GM19467 (cell line): ENCODE data around the gene FLNB.
A peak's percentile ranks its signal among the peaks of the same experiment; 100 is the strongest.

Experiments used
- ATAC-seq: cut with Tn5 transposase; IDR thresholded peaks from one replicate; pipeline ENCODE4 v1.9.1; 2021; ENCODE audit warnings: mild to moderate bottlenecking, moderate library complexity; ENCODE audit not compliant: unreplicated experiment

The FLNB gene, protein sequence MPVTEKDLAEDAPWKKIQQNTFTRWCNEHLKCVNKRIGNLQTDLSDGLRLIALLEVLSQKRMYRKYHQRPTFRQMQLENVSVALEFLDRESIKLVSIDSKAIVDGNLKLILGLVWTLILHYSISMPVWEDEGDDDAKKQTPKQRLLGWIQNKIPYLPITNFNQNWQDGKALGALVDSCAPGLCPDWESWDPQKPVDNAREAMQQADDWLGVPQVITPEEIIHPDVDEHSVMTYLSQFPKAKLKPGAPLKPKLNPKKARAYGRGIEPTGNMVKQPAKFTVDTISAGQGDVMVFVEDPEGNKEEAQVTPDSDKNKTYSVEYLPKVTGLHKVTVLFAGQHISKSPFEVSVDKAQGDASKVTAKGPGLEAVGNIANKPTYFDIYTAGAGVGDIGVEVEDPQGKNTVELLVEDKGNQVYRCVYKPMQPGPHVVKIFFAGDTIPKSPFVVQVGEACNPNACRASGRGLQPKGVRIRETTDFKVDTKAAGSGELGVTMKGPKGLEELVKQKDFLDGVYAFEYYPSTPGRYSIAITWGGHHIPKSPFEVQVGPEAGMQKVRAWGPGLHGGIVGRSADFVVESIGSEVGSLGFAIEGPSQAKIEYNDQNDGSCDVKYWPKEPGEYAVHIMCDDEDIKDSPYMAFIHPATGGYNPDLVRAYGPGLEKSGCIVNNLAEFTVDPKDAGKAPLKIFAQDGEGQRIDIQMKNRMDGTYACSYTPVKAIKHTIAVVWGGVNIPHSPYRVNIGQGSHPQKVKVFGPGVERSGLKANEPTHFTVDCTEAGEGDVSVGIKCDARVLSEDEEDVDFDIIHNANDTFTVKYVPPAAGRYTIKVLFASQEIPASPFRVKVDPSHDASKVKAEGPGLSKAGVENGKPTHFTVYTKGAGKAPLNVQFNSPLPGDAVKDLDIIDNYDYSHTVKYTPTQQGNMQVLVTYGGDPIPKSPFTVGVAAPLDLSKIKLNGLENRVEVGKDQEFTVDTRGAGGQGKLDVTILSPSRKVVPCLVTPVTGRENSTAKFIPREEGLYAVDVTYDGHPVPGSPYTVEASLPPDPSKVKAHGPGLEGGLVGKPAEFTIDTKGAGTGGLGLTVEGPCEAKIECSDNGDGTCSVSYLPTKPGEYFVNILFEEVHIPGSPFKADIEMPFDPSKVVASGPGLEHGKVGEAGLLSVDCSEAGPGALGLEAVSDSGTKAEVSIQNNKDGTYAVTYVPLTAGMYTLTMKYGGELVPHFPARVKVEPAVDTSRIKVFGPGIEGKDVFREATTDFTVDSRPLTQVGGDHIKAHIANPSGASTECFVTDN (N-terminal part only)

GRCh38 chr3:58008141-58009025 lies at the start of gene FLNB:
Gene FLNB (plus strand): TSS chr3:58008422. CDS start chr3:58008565, 143 bp downstream.
- ATAC-seq, result peak; percentile 66

DNA sequence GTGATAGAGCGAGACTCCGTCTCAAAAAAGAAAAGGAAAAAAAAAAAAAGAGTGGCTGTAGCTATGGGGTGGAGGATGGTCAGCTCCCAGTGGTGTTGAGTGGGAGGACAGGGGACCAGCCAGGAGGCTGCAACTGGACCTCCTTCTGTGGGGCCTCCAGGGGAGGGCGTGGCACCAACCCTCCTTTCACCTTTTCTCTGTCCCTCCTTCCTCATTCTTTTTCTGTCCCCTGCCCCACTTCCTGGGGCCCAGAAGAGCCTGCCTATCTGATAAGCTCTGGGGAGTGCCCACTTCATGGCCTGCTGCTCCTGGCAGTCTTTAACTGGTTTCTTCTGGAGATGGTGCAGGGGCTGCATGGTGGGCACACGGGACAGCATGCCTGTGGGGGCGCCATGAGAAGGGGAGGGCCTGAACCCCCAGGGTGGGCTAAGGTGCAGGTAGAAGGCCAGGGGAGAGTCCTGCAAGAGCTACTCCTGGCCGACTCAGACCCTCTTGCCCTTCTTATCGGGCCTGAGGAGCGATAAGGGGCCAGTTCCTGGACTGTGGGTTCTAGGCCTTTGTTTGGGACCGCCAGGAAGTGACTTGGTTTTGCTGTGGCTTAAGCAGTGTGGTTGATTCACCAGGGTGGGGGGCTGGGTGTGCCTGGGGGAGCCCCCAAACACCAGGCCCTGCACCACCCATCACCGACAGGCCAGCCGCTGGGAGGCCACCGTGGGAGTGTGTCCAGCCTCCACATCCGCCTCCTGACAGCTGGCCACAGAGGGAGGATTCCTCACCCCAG lies 49.4 kb upstream of the FLNB start:
- ATAC-seq, result no peak

DNA sequence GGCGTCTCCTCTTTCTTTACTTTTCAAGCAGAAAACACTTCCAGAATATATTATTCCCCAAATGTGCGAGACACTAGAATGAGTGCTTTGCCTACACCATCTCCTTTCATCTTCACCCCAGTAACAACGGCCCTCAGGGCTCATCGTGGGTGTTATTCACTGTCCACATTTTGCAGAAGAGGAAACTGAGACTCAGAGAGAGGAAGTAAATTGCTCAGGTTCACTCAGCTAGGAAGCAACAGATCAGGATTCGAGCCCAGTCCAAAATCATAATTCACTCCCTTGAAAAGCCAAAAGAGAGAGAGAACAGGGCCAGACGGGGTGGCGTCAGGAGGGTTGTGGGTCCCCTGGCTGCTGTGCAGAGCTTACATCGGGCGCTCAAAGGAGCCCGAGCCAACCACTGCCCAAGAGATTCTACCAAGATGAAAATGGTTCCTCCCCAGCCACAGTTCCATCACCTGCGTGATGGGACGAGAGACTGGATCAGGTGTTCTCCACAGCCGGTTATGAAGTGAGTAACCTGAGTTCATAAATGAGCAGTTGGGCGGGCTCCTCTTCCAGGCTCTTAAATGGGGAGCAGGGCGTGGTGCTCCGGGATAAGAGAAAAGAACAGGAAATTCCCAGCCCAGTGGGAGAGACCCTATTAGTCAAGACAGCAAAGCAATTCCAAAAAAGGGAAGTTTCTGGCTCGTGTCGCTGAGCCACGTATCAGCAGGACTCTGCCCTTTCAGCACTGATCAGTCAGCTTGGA lies 48.6 kb upstream of the FLNB start:
- no peak for ATAC-seq

GRCh38 chr3:57960174-57960505 lies 48.1 kb upstream of the FLNB start:
- no peak for ATAC-seq

DNA sequence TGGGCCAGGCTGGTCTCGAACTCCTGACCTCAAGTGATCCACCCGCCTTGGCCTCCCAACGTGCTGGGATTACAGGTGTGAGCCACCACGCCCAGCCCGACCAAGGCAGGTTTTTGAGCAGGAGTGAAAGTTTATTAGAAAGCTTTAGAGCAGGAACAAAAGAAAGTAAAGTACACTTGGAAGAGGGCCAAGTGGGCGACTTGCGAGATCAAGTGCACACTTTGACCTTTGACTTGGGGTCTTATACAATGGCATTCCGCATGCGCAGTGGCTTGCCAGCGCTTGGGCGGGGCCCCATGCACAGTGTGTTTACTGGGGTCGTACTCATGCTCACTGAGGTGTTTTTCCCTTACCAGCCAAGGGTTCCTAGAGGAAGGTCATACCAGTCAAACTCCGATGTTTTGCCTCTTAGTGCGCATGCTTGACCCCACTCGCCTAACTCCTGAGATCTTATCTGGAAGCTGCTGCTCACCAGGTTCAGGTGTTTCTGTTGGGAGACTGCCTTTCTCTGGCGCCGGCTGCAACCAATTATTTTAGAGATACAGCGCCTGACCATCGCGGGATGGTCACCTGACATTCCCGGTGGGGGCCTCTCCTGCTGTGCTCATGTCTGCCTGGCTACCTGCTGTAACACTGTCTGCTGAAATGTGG lies 46.9 kb upstream of the FLNB start:
- ATAC-seq, result no peak

DNA sequence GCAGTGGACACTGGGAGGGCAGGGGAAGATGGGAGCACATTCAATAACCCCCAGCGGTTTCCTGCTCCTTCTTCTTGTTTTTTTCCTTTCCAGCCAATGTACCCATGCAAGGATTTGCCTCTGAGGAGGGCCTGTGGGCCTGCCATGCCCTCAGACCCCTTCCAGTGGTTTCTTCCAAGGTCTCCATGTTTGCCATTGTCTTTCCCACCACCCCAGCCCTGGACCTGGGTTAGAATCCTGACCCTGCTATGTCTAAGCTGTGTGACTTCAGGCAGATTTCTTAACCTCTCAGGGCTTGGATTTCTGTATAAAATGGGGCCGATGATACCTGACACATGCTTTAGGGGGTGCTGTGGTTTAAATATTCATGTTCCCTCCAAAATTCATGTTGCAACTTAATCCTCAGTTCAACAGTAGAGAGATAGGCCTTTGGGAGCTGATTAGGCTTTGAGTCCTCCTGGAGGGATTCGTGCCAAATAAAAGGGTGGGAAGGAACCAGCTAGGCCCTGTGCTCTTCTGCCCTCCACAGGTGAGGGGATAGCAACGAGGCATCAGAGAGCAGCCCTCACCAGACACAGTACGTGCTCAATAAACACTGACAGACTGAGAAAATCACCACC lies 46.3 kb upstream of the FLNB start:
- ATAC-seq, result no peak

DNA sequence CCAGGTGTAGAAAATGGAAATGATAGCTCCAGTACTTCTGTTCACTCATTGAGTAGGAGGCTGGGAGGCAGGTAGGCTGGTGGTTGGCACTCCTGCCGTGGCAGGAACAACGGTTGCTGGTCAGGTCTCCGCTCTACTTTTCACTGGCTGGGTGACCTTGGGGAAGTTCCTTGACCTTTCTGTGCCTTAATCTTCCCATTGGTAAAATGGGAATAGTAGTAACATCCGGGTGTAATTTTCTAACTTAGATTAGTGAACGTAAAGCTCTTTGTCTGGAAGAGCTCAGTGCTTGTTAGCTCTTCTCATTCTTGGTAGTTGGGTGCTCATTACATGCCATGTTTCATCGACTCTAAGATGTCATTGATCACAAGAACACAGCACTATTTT lies 45.8 kb upstream of the FLNB start:
- ATAC-seq, result no peak

GRCh38 chr3:57963811-57964346 lies 44.3 kb upstream of the FLNB start:
- no peak for ATAC-seq

- ATAC-seq, result no peak
Observed at GRCh38 chr3:57966829-57967228, 41.4 kb upstream of the FLNB start.

DNA sequence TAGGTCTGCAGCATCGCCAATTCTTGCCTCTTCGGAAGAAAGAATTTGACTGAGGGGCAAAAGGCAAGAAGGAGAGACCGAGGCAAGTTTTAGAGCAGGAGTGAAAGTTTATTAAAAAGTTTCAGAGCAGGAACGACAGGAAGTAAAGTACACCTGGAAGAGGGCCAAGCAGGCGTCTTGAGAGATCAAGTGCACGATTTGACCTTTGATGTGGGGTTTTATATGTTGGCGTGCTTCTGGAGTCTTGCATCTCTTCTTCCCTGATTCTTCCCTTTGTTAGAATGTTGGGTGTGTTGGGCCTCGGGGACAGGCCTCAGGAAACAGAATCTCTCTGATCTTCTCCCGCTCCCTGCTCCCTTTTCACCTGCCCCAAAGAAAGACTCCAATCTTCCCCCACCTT lies 40.6 kb upstream of the FLNB start:
- no peak for ATAC-seq

DNA sequence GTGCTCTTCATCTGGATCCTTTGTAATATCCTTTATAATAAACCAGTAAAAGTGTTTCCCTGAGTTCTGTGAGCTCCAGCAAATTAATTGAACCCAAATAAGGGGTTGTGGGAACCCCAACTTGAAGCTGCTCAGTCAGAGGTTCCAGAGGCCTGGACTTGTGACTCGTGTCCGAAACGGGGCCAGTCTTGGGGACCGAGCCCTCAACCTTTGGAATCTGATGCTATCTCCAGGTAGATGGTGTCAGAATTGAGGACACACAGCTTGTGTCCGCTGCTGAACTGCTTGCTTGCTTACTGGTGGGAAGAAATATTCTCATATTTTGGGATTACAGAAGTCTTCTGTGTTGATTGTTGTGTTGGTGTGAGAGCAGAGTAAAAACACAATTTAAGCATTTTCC lies 39.7 kb upstream of the FLNB start:
- no peak for ATAC-seq

DNA sequence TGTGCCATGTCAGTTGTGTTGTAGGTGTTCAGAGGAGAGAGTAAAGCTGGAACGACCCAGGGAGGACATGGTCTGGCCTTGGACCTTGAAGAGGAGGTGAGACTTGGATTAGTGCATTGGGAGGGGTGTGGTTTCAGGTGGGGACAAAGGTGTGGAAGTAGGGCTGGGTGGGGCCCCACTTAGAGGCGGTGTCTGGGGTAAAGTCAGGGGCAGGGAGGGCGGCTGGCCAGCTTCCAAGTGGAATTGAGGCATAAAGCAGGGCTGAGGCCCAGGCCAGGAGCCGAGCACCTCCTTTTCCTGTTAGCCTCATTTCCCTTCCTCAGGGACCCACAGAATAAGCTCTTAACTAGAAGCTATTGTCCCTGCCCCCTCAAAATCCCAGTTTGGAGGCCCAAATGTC lies 36.2 kb upstream of the FLNB start:
- no peak for ATAC-seq

DNA sequence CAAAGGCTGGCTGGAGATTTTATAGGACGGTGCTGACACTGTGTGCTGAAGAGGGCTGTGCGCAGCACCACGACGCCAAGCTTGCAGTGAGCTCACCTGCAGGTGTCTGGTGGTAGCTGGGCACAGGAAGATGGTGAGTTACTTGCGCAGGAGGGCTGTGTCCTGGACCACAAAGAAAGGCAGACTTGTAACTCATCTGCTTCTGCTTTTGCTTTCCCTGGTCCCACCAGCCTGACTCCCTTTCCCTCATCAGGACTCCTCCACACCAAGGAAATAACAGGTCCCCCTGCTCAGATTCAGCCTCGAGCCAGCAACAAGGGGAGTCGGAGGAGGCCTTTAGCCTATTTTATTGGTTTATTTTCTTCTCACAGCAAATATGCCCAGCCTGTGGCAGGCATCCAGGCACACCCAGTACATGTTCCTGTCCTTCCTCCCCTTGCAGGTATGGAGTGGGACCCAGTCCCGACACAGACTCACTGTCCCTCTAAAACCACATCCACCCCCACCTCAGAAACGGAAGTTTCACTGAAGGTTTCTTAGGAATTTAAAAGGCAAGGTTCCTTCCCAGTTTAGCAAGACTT lies 35.6 kb upstream of the FLNB start:
- no peak for ATAC-seq

DNA sequence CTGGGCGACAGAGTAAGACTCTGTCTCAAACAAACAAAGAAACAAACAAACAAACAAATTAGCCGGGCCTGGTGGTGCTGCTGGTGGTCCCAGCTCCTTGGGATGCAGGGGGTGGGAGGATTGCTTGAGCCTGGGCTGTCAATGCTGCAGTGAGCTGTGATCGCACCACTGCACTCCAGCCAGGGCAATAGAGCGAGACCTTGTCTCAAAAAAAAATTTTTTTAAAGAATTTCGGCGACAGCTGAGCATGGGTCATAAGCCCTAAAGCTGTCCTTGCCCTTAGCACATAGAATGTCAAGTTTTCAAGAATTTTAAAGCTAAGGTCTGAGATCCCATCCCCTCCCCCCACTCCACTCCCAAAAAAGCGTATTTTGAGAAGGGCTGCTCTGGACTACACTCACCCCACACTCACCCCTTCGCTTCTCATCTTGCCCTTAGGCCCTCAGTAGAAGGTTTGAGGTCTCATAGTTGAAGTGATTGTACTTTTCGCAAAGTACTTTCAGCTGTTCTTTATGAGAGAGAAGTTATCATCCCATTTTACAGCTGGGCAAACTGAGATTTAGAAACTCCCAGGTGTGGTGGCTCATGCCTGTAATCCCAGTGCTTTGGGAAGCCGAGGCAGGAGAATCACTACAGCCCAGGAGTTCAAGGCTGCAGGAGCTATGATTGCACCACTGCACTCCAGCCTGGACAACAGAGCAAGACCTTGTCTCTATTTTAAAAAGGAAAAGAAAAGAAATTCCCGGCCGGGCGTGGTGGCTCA lies 34.3 kb upstream of the FLNB start:
- ATAC-seq, result no peak

- no peak for ATAC-seq
Observed at GRCh38 chr3:57974796-57975388, 33.3 kb upstream of the FLNB start.

GRCh38 chr3:57977818-57978235 lies 30.4 kb upstream of the FLNB start:
- no peak for ATAC-seq
